HG03025 (cell line): Measurements from ENCODE around the gene DES.

ENCODE experiments used
- ATAC-seq: cut with Tn5 transposase; IDR thresholded peaks from one replicate; pipeline ENCODE4 v1.9.1; 2021; ENCODE audit warnings: mild to moderate bottlenecking, moderate library complexity; ENCODE audit not compliant: unreplicated experiment, low FRiP score

The DES gene

GRCh38 chr2:219470429-219470828 is 52.3 kb downstream of the DES start:
- ATAC-seq: no peak

DNA sequence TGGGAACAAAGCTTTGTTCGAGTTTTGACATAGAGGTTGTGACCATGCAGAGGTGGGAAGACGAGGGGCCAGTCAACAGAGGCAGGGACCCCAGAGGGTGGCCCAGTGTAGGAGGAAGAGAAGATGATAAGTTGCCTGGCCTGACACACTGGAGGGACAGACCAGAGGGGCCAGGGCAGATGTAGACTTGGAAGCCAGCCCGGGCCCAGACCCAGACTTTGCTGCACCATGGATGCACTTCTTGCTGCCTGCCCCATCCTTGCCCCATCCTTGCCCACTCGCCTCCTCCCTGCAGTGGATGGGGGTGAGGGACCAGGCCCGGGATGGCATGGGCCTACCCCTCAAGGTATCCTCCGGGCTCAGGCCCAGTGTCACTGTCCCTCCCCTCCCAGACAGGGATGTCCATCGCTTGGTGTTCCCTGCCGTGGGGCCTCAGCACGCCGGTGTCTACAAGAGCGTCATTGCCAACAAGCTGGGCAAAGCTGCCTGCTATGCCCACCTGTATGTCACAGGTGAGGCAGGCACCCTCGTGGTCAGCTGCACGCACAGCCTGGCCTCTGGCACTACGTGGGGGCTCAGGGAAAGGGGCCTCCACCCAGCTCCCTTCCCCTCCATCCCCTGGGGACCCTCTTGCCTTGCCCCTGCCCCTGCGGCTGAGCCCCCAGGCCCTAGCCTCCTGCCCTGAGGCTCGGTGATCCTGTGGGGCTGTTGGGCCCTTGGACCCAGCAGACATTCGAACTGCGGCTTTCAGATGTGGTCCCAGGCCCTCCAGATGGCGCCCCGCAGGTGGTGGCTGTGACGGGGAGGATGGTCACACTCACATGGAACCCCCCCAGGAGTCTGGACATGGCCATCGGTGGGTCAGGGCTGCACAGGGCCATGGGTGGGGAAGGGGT is 53.5 kb downstream of the DES start:
- ATAC-seq: no peak

DNA sequence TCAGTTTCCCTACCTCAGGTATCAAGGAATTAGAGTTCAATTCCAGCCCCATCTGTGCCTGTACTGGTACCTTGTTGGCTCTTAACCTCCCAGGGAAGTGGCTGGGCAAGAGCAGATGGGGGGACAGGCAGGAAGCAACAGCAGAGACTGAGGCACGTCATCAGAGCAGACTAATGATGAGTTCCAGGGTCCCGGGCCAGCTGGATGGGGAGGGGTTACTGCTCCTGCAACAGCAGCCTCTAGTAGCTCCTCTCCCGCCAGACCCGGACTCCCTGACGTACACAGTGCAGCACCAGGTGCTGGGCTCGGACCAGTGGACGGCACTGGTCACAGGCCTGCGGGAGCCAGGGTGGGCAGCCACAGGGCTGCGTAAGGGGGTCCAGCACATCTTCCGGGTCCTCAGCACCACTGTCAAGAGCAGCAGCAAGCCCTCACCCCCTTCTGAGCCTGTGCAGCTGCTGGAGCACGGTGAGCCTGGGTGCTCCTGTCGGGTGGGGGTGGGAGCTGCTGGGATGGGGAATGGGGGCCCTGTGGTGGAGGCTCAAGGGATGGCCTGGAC is 54.5 kb downstream of the DES start:
- ATAC-seq: no peak

GRCh38 chr2:219473511-219473910 is 55.3 kb downstream of the DES start:
- no peak for ATAC-seq

GRCh38 chr2:219474285-219475060 is 56.3 kb downstream of the DES start:
- no peak for ATAC-seq

DNA sequence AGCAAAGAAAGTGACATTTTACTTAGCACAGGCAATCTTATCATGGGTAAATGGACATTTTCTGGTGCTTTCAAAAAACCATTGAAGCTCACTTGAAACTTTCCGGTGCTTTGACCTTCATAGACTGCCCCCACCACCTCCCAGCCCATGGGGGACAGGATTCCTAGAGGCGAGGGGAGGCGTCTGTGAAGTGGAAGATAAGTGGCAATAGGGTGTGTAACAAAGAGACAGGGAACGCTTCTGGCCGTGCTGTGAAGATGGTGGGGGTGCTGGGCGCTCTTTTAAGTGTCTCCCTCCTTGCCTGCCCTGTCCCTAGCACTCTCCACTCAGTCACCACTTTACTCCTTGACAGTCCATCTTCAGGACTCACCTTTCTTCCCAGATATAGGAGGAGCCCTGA is 57.1 kb downstream of the DES start:
- no peak for ATAC-seq

- ATAC-seq: no peak
Observed at GRCh38 chr2:219475697-219476651, 57.8 kb downstream of the DES start.
